NOMO-1 treated with dmso at 0.1 percent for 144 hours (cell line): Measurements from ENCODE around the gene SSRP1.
A peak's percentile ranks its signal among the peaks of the same experiment; 100 is the strongest.
"Not testable (repeated sequence)": the region's sequence is repeated elsewhere in the genome, so short reads cannot be mapped to it uniquely, and the experiment has no call there.

ENCODE experiments used
- DNase-seq: peaks from one replicate; lab custom pipeline; 2025; ENCODE audit not compliant: unreplicated experiment; lab: John Stamatoyannopoulos, UW

Gene SSRP1

GRCh38 chr11:57339328-57339727 lies 3.6 kb upstream of the SSRP1 start:
- DNase-seq: no peak

- no peak for DNase-seq
Observed at GRCh38 chr11:57338142-57338541, 2.5 kb upstream of the SSRP1 start, which contains the start of gene P2RX3. P2RX3 (plus strand) TSS chr11:57338352; CDS start chr11:57338551, 199 bp downstream.

GRCh38 chr11:57336856-57337255 lies 1.2 kb upstream of the SSRP1 start:
- not testable (repeated sequence) for DNase-seq

- no peak for DNase-seq
Observed at GRCh38 chr11:57336111-57336666, 497 bp upstream of the SSRP1 start.

- no peak for DNase-seq
Observed at GRCh38 chr11:57335023-57335342, 709 bp downstream of the SSRP1 start.

- DNase-seq: no peak
Observed at GRCh38 chr11:57332694-57333440, 2.8 kb downstream of the SSRP1 start.

GRCh38 chr11:57331720-57332119 lies 4.0 kb downstream of the SSRP1 start:
- DNase-seq: no peak

GRCh38 chr11:57330029-57330428 lies 5.7 kb downstream of the SSRP1 start:
- DNase-seq: no peak

- no peak for DNase-seq
Observed at GRCh38 chr11:57327721-57328120, 8.0 kb downstream of the SSRP1 start.

GRCh38 chr11:57325735-57326048 lies 10.0 kb downstream of the SSRP1 start:
- DNase-seq: no peak

- peak; percentile 93 for DNase-seq
Observed at GRCh38 chr11:57324886-57325734, 10.6 kb downstream of the SSRP1 start, which contains the start of gene TNKS1BP1. TNKS1BP1 (minus strand) TSS chr11:57324952; CDS start chr11:57321885, 3,067 bp downstream.

GRCh38 chr11:57324154-57324885 lies 11.4 kb downstream of the SSRP1 start:
- DNase-seq: no peak

- no peak for DNase-seq
Observed at GRCh38 chr11:57323855-57324153, 11.9 kb downstream of the SSRP1 start.

- DNase-seq: no peak
Observed at GRCh38 chr11:57323167-57323854, 12.4 kb downstream of the SSRP1 start.

- DNase-seq: no peak
Observed at GRCh38 chr11:57322256-57323166, 13.2 kb downstream of the SSRP1 start.

GRCh38 chr11:57321388-57322255 lies 14.1 kb downstream of the SSRP1 start:
- DNase-seq: no peak

GRCh38 chr11:57320719-57321387 lies 14.8 kb downstream of the SSRP1 start:
- no peak for DNase-seq

GRCh38 chr11:57320067-57320718 lies 15.5 kb downstream of the SSRP1 start:
- no peak for DNase-seq
